Peyer's patch (tissue), 4 donors: ENCODE data around the gene DALRD3. TPM values are rescaled to one million over a fixed set of nuclear protein-coding genes. Genes with fewer than 3 reads are reported as not detected.

Experiments
- DNase-seq, 3 donors: peaks; one replicate each; pipeline ENCODE4 v3.0.0-alpha.2; 2017 to 2019
- H3K27ac ChIP-seq, 4 donors: fragments of 200-600 bp; sonication (generic); one replicate each; pipeline ENCODE4 v1.5.1; 2016 to 2019
- H3K27me3 ChIP-seq, 2 donors: fragments of 200-600 bp; sonication (generic); one replicate each; pipeline ENCODE4 v1.5.1; 2019
- H3K36me3 ChIP-seq, 3 donors: fragments of 200-600 bp; sonication (generic); one replicate each; pipeline ENCODE4 v1.5.1; 2016 to 2019
- H3K4me1 ChIP-seq, 4 donors: fragments of 200-600 bp; sonication (generic); one replicate each; pipeline ENCODE4 v1.5.1; 2016 to 2019
- H3K4me3 ChIP-seq, 4 donors: fragments of 200-600 bp; sonication (generic); 1 replicate in 3 of 4; 2 replicates in 1 of 4; pipeline ENCODE4 v1.5.1; 2016 to 2019; ENCODE audit warnings: mild to moderate bottlenecking in 1 of 4
- H3K9me3 ChIP-seq, 4 donors: fragments of 200-600 bp; sonication (generic); one replicate each; pipeline ENCODE4 v1.5.1; 2016 to 2019; ENCODE audit warnings: mild to moderate bottlenecking in 1 of 4
- CTCF ChIP-seq, 6 experiments: fragments of 450-650 bp in 4 of 6; fragments of 200-600 bp in 2 of 6; sonication (generic) in 1 of 6; IDR thresholded peaks; one replicate each; pipeline ENCODE4 v1.5.1; 2017 to 2019; ENCODE audit warnings: antibody characterized with exemption in 6 of 6, mild to moderate bottlenecking in 3 of 6, moderate library complexity in 1 of 6
- POLR2A ChIP-seq, 2 donors: fragments of 450-650 bp; IDR thresholded peaks; one replicate each; pipeline ENCODE4 v1.5.1; 2017; ENCODE audit warnings: antibody characterized with exemption in 2 of 2, mild to moderate bottlenecking in 2 of 2, moderate library complexity in 2 of 2
- total RNA-seq, 4 donors: library from RNA; depleted of rRNA; stranded (reverse); fragments of >200 nt; gene quantifications; one replicate each; pipeline ENCODE4 v1.1.0, GENCODE V29; 2016

DALRD3 gene
- total RNA-seq, 4 donors from 2014 or later: 31.4 to 49.5 (median 33.1) TPM

GRCh38 chr3:49006408-49007067, 11.8 kb downstream of the DALRD3 start:
- no peak for TF ChIP-seq CTCF (IDR thresholded peaks at IDR 0.05)
- TF ChIP-seq POLR2A (IDR thresholded peaks at IDR 0.05): no peak
- H3K27me3 ChIP-seq: no peaks in the 10 kb centered on the region
- no peaks in the 10 kb centered on the region for H3K9me3 ChIP-seq
- peak overlapping the region; percentile 88 to 94 (median 93) for H3K27ac ChIP-seq
- peaks cover 0 to 22% (median 3%) of the 10 kb centered on the region in 4 donors for H3K4me1 ChIP-seq
- peak in 1 of 3 donors; percentile 27 for DNase-seq
- peak overlapping the region; percentile 71 to 92 (median 76) for H3K4me3 ChIP-seq
- H3K36me3 ChIP-seq: peaks cover 0 to 2% (median 0%) of the 10 kb centered on the region in 3 donors

DNA sequence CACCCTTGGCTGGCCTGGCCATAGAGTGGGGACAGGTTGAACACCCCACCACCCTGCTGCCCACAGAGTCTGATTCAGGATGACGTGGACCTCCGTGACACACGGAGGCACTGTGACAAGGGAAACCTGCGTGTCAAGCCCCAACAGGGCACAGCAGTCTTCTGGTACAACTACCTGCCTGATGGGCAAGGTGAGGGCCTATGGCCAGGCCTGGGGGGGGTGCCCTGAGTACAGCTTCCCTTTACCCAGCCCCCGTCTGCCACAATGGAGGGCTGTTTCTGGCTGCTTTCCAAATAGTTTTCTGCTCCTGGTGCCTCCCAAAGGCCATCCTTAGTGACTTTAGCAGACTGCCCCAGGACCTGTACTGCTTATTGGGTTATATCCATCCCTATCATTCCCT, 12.4 kb downstream of the DALRD3 start:
- H3K27ac ChIP-seq: peak overlapping the region in 1 of 4 donors; percentile 88
- H3K36me3 ChIP-seq: no peaks in the 10 kb centered on the region
- H3K27me3 ChIP-seq: no peaks in the 10 kb centered on the region
- peak overlapping the region in 2 of 4 donors; percentile 71 to 76 for H3K4me3 ChIP-seq
- H3K4me1 ChIP-seq: peaks cover 0 to 22% (median 3%) of the 10 kb centered on the region in 4 donors
- H3K9me3 ChIP-seq: no peaks in the 10 kb centered on the region
- no peak for TF ChIP-seq CTCF (IDR thresholded peaks at IDR 0.05)
- no peak for TF ChIP-seq POLR2A (IDR thresholded peaks at IDR 0.05)
- DNase-seq: no peak

DNA sequence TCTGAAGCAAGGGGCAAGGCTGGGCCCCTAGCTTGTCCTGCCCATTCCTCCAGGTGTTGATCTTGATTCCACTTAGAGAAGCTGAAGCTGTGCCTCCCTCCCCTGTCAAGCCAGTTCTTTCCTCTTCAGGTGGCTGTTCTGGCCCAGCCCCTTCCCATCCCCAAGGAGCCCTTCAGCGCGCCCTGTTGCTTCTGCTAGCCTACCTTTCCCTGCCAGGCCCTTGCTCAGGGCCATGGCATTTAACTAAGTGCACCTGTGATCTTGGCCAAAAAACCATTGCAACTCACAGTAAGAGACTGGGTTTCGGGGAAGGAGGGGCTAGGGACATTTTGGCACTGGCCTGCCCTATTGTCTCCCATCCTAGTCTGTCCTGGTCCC, 13.1 kb downstream of the DALRD3 start:
- peaks cover 0 to 22% (median 3%) of the 10 kb centered on the region in 4 donors for H3K4me1 ChIP-seq
- no peak for DNase-seq
- H3K27me3 ChIP-seq: no peaks in the 10 kb centered on the region
- no peak overlapping the region for H3K27ac ChIP-seq
- no peaks in the 10 kb centered on the region for H3K9me3 ChIP-seq
- H3K36me3 ChIP-seq: no peaks in the 10 kb centered on the region
- no peak overlapping the region for H3K4me3 ChIP-seq
- no peak for TF ChIP-seq CTCF (IDR thresholded peaks at IDR 0.05)
- no peak for TF ChIP-seq POLR2A (IDR thresholded peaks at IDR 0.05)

GRCh38 chr3:49004352-49005302, 13.8 kb downstream of the DALRD3 start:
- Histone ChIP-seq H3K4me1 (peaks cover 0 to 22% (median 3%) of the 10 kb centered on the region in 4 donors), H3K9me3 (no peaks in the 10 kb centered on the region), H3K36me3 (no peaks in the 10 kb centered on the region), H3K4me3 (no peak overlapping the region), H3K27ac (no peak overlapping the region), H3K27me3 (no peaks in the 10 kb centered on the region)
- TF ChIP-seq CTCF (IDR thresholded peaks at IDR 0.05) (no peak), POLR2A (IDR thresholded peaks at IDR 0.05) (no peak)
- DNase-seq: peak in 2 of 3 donors; percentile 75 to 77

- Histone ChIP-seq H3K4me3 (no peak overlapping the region), H3K9me3 (no peaks in the 10 kb centered on the region), H3K36me3 (peaks cover 0 to 12% (median 0%) of the 10 kb centered on the region in 3 donors), H3K4me1 (peaks cover 0 to 11% (median 0%) of the 10 kb centered on the region in 4 donors), H3K27me3 (no peaks in the 10 kb centered on the region), H3K27ac (no peak overlapping the region)
- no peak for DNase-seq
- TF ChIP-seq POLR2A (IDR thresholded peaks at IDR 0.05): no peak
- no peak for TF ChIP-seq CTCF (IDR thresholded peaks at IDR 0.05)
Observed at GRCh38 chr3:49001155-49001554, 17.2 kb downstream of the DALRD3 start.
